GM18519 (cell line): Measurements from ENCODE around the gene GEMIN7.
"Not testable (repeated sequence)": the region's sequence is repeated elsewhere in the genome, so short reads cannot be mapped to it uniquely, and the experiment has no call there.

Experiments
- ATAC-seq: cut with Tn5 transposase; IDR thresholded peaks from one replicate; pipeline ENCODE4 v1.9.1; 2021; ENCODE audit warnings: mild to moderate bottlenecking, moderate library complexity; ENCODE audit not compliant: unreplicated experiment, low FRiP score

GEMIN7 gene

DNA sequence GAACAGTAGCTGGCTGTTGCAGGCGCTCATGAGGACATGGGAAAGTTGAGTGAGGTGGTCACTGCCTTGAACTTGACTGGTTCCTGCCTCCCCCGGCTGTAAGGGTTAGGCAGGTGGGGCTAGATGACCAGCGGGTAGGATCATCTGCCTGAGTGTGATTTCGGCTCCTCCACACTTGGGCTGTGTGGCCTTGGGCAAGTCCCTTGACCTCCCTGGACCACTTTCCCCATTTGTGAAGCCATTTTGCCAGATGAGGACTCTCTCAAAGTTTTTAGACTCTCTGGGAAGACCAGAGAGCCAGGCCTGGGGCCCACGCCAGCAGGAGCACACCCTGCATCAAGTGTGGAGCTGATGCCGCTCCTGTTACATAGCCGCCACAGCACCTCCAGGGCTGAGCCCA is 23.4 kb downstream of the GEMIN7 start:
- ATAC-seq: no peak

DNA sequence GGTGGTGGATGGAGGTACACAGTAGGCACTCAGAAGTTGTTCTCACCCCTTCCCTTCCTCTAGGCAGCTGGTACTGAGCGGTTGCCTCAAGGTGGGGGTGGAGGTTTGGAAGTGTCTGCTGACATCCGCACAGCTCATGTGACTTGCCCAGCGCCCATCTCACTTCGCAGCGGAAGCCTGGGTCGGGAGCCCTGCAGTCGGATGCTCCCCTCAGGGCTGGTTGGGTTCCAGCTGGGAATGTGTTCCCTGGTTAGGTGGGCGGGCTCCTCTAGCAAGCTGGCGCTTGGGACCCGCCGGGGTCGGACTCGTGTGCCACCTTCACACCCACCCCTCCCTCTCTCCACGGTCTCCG is 24.1 kb downstream of the GEMIN7 start:
- ATAC-seq: no peak

DNA sequence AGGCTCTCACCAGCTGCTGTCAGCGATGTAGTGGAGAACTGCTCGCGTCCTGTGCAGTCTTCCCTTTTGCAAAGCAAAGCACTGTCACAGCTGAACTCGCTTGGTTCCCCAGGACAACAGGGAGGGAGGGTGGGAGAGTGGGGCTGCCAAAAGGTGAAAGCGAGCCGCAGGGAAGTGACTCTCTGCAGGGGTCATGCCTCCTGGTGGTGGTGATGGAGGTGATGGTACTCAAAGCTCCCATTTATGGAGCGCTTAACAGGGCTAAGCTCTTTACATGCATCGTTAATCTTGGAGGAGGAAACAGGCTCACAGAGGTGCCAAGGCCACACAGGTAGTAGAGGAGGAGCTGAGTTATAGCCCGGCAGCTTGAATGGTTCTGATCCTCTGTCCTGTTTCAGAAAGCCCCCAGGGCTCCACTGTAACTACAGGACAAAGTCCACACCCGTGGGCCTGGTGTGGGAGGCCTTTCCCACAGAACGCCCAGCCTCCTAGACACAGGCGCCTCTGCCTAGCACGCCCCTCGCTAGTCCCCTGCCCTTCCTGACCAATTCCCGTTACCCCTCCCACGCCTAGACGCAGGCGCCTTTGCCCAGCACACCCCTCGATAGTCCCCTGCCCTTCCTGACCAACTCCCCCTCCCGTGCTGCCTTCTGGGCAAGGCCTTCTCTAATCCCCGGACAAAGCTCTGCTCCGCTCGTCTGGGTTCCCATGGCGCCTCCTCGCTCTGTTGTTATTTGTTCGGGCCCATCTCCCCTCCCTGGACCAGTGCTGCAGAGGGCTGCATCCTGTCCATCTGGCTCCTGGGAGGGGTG is 24.7 kb downstream of the GEMIN7 start:
- ATAC-seq: no peak

DNA sequence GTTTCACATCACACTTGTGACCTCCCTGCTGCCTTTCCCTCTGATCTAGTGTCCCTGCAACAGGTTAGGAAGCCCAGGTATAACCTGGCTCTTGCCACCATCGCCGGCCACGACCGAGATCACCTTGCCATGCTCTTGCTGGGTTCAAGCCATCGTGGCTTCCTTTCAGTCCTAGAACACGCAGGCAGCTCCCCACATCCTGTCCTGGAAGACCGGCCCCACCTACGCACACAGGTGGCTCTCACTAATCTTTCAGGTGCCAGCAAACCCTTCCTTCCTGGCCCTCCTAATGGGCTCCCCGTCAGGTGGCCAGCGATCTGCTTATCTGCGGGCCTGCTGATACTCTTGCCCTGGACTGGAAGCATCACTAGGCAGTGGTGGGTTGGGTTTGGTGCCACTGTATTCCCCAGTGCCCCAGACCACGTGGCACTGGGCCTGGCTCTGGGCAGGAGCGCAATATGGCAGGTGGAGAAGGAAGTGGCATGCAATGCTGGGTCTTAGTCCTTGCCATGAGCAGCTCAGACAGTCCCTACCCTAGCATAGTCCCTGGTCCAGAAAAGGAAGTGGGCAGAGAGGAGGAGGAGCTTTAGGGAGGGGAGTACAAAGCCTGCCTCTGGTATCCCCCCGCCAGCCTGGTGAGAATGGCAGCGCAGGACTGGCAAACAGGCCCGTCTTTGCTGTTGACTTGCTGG is 25.7 kb downstream of the GEMIN7 start:
- no peak for ATAC-seq

DNA sequence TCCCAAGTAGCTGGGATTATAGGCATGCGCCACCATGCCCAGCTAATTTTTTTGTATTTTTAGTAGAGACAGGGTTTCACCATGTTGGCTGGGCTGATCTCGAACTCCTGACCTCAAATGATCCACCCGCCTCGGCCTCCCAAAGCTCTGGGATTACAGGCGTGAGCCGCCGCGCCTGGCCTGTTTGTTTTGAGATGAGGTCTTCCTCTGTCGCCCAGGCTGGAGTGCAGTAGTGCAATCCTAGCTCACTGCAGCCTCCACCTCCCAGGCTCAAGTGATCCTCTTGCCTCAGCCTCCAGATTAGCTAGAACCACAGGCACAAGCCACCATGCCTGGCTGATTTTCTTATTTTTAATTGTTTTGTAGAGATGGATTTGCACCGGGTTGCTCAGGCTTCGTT is 27.3 kb downstream of the GEMIN7 start:
- ATAC-seq: not testable (repeated sequence)

DNA sequence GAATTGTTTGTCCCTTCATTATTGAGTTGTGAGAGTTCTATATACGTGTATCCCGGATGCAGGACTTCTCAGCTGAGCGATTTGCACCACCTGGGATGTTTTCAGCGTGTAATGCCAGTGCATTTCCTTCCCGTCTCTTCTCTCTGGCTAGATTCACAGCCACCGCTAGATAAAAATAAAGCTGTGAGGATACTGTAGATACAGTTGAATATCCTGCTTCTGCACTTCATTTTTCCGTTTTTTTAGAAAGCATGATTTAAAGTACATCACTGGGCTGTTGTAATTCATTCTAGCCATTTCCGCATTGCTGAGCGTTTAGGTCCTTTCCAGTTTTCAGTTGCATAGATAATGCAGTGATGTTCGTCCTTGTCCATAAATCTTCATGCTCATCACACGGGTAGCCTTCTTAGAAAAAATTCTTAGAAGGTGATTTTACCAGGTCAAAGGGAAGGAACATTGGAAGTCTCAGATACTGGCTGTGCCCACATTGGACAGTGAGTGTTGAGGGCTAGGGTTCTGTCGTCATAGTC is 28.6 kb downstream of the GEMIN7 start:
- no peak for ATAC-seq

DNA sequence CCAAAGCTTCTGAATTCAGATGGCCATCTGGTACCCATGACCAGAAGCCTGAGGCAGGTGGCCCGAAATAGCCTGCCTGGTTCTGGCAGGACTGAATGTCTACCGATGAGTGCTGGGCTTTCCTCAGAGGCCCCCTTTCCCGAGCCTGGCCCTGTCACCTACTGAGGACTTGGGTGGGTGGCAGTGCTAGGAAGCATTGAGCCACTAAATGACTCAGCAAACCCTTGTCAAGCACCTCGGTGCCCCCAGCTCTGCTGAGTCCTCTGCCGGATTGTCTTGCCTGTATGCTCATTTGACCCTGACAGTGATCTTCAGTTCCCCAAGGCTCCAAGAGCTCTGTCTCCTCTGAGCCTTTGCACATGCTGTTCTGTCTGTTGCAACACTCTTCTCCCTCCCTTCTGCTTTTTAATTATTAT is 31.8 kb downstream of the GEMIN7 start:
- ATAC-seq: no peak

DNA sequence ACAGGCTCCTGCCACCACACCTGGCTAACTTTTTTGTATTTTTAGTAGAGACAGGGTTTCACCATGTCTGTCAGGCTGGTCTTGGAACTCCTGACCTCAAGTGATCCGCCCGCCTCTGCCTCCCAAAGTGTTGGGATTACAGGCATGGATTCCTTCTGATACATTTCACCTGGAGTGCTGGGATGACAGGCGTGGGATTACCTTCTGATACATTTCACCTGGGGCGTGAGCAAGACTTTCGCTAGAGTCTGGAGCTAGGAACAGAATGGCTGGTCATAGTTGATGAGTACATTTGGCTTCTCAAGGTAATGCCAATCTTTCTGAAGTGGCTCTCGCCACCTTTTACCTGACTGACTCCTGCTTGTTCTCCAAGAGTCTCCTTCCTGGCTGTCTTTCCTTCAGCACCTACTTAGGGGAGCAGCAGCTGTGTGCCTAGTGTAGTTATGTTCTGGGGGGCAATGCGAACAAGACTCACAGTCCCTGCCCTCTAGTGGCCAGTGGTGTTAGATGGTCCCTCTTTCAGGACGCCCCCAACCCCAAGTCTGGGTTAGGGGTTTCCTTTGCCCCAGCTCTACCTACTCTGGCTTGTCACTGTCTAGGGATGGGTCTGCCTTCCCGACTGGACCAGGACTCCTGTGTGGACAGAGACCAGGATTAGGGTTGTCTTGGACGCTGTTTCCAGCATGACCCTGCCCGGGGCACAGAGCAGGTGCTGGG is 33.2 kb downstream of the GEMIN7 start:
- ATAC-seq: no peak

DNA sequence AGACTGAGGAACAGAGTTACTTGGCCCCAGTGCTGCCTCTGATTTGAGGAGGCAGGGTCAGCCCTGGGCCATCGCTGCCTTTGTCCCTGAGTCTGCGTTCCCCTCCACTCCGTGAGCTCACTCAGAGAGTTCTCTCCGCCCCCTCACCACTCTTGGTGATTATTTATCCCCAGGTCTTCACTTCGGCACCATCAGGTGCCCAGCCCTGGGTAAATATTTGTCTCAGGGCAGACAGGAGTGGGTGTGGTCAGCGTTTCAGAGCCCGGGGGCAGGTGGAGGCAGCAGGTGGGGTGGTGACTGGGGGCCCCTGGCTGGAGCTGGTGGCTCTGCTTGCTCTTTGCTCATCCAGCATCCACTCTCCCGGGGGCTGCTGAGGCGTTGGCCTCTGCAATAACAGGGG is 34.6 kb downstream of the GEMIN7 start:
- no peak for ATAC-seq

DNA sequence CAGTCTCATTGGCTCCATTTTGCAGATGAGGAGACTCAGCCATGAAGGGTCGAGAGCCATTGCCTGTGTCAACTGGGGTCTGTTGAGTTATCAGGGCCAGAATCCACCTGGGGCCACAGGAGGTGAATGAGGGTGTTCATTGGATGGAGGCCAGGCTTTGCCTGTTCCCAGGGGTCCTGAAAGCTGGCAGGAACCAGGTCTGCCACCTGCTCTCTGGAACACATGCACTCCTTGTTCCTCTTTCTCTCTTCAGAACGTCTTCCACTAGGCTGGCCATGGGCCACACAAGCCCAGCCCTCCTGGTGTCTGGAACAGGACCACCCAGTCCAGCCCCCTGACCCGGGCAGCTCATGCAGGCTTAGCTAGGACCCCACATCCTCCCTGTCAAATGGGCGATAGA is 35.1 kb downstream of the GEMIN7 start:
- no peak for ATAC-seq

DNA sequence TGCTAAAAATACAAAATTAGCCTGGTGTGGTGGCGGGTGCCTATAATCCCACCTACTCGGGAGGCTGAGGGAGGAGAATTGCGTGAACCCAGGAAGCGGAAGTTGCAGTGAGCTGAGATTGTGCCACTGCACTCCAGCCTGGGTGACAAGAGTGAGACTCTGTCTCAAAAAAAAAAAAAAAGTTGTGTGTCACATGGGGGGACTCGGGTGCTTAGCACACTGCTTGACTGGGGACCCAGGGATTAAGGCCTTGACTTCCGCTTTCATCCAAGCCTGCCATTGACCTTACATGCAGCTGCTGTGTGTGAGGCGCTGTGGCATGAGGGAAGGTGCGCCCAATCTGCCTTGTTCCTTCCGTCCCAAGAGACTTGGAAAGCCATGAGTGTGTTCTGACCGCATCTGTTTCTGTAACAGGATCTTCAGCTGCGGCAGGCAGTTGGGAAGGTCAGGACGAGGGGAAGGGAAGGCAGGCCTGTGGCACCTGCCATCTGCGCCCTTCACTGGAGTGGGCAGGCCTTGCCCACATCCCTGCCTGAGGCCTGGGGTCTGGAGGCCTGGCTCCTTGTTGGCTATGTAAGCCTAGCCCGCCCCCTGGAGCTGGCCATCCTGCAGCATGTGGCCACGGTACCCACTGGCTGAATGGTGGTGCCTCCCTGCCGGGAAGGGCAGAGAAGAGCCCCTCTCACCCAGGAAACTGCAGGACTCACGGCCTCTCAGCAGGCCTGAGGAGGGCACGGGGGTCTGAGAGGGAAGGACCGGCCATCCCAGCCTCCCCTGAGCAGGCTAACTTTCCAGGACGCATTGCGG is 37.0 kb downstream of the GEMIN7 start:
- ATAC-seq: no peak

DNA sequence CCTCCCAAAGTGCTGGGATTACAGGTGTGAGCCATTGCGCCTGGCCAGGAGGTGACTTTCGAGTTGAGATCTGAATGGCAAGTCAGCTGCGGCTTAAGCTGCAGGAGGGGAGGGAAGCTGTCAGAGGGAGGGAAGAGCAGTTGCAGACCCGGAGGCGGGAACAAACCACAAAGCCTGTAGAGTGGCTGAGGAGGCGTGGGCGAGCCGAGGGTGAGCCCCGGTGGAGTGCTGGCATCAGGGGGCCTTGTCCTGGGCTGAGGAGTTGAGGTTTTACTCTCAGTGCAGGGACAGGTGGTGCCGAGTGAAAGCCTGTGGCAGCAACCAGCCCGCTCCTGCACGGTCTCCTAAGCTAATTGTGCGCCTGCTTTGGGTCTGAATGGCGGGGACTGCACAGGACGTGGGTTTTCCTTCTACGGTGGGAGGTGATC is 38.1 kb downstream of the GEMIN7 start:
- ATAC-seq: no peak

DNA sequence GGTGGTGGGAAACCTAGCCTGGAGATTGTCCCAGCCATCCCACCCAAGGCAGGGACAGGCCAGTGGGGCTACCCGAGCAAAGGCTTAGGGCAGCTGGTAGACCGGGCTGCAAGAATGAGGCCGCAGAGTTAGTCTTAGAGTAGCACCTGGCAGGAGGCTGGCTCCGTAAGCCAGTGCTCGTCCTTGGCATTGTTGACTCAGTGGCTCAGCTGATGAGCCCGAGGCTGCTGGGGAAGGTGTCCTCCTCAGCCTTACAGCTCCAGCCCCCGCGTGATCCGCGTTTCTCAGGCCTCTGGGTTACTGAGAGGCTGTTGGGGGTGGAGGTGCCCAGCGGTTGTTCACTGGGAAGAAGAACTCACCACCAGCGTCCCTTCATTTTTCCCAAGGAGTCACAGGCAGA is 38.6 kb downstream of the GEMIN7 start:
- ATAC-seq: no peak

DNA sequence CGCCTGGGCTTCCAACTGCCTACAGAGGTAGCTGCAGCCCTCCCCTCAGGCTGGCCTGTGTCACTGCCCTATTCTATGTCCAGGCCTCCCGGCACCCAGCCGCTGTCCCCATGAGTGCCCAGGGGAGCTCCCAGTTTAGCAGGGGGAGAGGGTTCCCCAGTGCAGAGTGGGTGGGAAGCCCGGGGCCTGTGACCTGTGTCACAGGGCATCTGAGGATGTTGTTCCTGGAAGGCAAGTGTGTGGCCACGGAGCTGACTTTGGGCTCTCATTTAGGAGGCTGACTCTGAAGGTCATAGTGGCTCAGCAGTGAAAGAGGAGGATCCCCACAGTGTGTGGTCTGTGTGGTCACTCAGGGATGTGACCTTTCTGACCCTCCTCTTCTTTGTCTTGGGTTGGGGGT is 39.0 kb downstream of the GEMIN7 start:
- no peak for ATAC-seq

DNA sequence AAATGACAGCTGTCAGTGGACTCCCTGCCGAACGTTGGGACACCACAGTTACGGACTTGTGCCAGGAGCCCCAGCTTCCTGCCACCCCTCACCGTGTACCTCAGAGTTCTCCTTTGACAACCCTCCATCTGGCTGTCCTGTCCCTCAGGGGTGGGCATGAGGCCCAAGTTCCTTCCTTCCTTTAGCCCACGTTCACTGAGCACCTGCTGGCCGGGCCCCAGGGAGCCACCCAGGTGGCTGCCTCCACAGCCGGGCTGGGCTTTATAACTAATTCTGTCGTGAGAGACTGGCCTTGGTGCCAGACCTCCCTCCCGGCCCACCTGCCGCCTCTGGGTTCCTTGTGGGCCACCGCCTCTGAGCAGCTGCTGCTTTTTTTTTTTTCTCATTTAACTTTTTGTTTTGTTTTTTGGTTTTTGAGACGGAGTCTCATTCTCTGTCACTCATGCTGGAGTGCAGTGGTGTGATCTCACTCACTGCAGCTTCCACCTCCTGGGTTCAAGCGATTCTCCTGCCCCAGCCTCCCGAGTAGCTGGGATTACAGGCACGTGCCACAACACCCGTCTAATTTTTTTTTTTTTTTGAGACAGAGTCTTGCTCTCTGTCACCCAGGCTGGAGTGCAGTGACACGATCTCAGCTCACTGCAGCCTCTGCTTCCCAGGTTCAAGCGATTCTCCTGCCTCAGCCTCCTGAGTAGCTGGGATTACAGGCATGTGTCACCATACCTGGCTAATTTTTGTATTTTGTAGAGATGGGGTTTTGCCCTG is 39.7 kb downstream of the GEMIN7 start:
- ATAC-seq: not testable (repeated sequence)

DNA sequence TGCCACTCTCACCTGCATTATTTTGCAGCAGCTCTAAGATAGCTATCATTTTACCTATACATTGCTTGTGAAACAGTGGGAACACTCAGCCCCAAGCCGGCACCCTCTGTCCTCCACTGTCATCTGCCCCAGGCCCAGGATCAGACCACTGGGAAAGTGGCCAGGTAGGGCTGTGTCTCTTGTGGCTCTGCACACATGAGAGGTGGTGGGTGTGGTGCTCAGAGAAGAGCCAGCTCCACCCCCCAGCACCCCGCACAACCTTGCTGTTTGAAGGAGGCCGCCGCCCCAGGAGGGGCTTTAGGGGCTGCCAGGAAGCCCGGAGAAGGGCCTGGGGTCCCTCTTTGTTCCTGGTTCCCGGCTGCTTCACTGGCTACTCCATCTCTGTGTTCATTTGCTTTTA is 40.5 kb downstream of the GEMIN7 start:
- ATAC-seq: no peak

DNA sequence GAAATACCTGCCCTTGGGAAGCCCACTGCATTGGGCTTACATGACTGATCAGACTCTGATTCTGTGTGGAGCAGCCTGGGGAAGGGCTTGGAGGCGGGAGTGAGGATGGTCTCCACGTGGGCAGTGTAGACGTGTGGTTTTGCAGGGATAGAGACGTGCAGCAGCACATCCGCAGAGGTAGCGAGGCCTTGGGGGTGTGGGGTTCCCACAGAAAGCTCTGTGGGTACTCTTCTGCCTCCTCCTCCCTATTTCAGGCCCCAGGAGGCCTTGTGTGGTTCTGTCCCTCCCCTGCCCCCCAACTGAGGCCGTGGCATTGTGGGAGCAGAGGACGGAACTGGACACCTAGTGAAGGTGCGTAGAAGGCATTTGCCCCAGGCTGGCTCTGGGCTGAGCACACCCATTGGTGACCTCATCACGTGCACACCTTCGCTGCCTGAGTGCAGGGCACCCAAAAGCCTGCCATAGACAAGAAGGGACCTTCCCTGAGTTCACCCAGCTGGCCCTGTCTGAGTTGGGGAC is 42.8 kb downstream of the GEMIN7 start:
- no peak for ATAC-seq

DNA sequence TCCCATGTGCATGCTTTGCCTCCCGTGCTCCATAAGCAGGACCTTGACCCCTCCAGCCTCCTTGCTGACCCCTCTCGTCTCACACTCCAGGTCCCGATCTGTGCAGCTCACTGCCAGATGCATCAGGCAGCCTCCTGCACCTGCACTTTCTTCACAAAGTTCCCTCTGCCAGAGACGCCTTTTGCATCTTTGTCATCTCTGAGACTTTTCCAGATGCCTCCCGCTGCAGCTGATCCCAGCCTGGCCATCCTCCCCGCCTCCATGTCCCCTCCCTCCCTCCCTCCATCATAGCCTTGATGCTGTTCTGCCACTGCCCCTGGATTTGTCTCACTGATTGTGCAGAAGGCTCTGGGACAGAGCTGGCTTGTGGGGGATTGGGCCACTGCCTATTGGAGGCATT is 43.8 kb downstream of the GEMIN7 start:
- ATAC-seq: no peak

DNA sequence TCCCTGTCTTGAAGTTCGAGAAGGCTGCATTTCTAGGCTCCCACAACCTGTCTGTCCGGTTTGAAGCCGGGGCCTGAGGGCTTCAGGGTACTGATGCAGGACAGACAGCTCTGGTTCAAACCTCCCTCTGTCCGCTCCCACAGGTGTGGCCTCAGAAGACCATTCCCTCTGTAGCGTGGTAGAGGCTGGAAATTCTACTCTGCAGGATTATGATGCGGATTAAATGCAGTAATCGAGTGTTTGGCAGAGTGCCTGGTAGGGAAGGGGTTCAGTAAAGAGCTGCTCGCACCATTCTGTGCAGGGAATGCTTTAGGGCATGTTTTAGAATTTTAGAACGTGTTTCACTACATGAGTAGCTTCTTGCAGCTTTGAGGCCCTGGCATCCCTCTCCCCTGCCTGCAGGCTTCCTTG is 44.4 kb downstream of the GEMIN7 start:
- ATAC-seq: no peak

DNA sequence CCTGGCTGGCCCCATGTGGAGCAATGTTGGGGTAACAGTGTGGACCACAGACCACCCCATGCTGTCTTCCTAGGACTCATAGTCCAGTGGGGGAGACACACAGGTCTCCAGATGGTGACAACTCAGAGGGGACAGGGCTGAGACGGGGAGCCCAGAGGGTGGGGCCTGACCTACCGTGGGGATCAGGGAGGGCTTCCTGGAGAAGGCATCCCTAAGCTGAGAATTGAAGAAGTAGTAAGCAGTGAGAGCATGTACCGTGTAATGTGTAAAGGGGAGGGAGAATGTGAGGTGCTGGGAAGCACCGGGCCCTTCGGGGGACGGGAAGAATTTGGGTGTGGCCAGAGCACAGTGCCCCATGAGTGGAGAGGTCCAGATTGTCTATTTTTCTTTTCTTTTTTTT is 45.0 kb downstream of the GEMIN7 start:
- no peak for ATAC-seq
